Muscle layer of colon (tissue), 2 donors: Measurements from ENCODE around the gene TDP2.
"Not testable (repeated sequence)": the region's sequence is repeated elsewhere in the genome, so short reads cannot be mapped to it uniquely, and the experiment has no call there.

Experiments used
- H3K27ac ChIP-seq: one replicate; pipeline ENCODE4 v1.7.0; 2013; ENCODE audit warnings: low read depth, mild to moderate bottlenecking, low read length, moderate library complexity
- H3K27me3 ChIP-seq, 2 donors: one replicate each; pipeline ENCODE4 v1.7.0; 2013; ENCODE audit warnings: low read length in 2 of 2, mild to moderate bottlenecking in 2 of 2; ENCODE audit not compliant: insufficient read depth in 2 of 2, control insufficient read depth in 1 of 2
- H3K36me3 ChIP-seq: one replicate; pipeline ENCODE4 v1.7.0; 2013; ENCODE audit warnings: mild to moderate bottlenecking, low read length; ENCODE audit not compliant: insufficient read depth
- H3K4me1 ChIP-seq: one replicate; pipeline ENCODE4 v1.7.0; 2013; ENCODE audit warnings: mild to moderate bottlenecking, low read length; ENCODE audit not compliant: insufficient read depth
- H3K4me3 ChIP-seq, 2 donors: one replicate each; pipeline ENCODE4 v1.7.0; 2013; ENCODE audit warnings: low read length in 2 of 2, low read depth in 1 of 2, mild to moderate bottlenecking in 1 of 2, moderate library complexity in 1 of 2
- H3K9ac ChIP-seq: one replicate; pipeline ENCODE4 v1.7.0; 2013; ENCODE audit warnings: low read length
- H3K9me3 ChIP-seq: one replicate; pipeline ENCODE4 v1.7.0; 2013; ENCODE audit warnings: mild to moderate bottlenecking, low read length
- donor health status: abdominal sarcoma.
- donor health status: Adenocarcinoma of cecum.

The TDP2 gene

GRCh38 chr6:24640631-24641030, 26.1 kb downstream of the TDP2 start:
- not testable (repeated sequence) for H3K27me3 ChIP-seq, H3K36me3 ChIP-seq, H3K4me1 ChIP-seq, H3K4me3 ChIP-seq, H3K27ac ChIP-seq, H3K9me3 ChIP-seq, H3K9ac ChIP-seq

- Histone ChIP-seq H3K4me3 (no peak overlapping the region), H3K9me3 (no peaks in the 10 kb centered on the region), H3K36me3 (no peaks in the 10 kb centered on the region), H3K27ac (no peak overlapping the region), H3K27me3 (peaks cover 0 to 4% of the 10 kb centered on the region in 2 donors), H3K4me1 (no peaks in the 10 kb centered on the region), H3K9ac (no peak overlapping the region)
Observed at GRCh38 chr6:24640166-24640565, 26.5 kb downstream of the TDP2 start.

- Histone ChIP-seq H3K4me1 (no peaks in the 10 kb centered on the region), H3K9ac (no peak overlapping the region), H3K9me3 (no peaks in the 10 kb centered on the region), H3K36me3 (no peaks in the 10 kb centered on the region), H3K4me3 (no peak overlapping the region), H3K27me3 (no peaks in the 10 kb centered on the region), H3K27ac (no peak overlapping the region)
Observed at GRCh38 chr6:24636681-24637080, 30.0 kb downstream of the TDP2 start.

- Histone ChIP-seq H3K27me3 (no peaks in the 10 kb centered on the region), H3K27ac (no peak overlapping the region), H3K9ac (no peak overlapping the region), H3K36me3 (no peaks in the 10 kb centered on the region), H3K9me3 (no peaks in the 10 kb centered on the region), H3K4me1 (peaks cover 8% of the 10 kb centered on the region), H3K4me3 (no peak overlapping the region)
Observed at GRCh38 chr6:24632573-24632972, 34.1 kb downstream of the TDP2 start.

GRCh38 chr6:24631671-24632070, 35.0 kb downstream of the TDP2 start:
- Histone ChIP-seq H3K27ac (no peak overlapping the region), H3K4me1 (peaks cover 8% of the 10 kb centered on the region), H3K9me3 (no peaks in the 10 kb centered on the region)

GRCh38 chr6:24630856-24631505, 35.7 kb downstream of the TDP2 start:
- Histone ChIP-seq H3K27me3 (no peaks in the 10 kb centered on the region), H3K4me1 (peaks cover 8% of the 10 kb centered on the region), H3K4me3 (no peak overlapping the region), H3K9me3 (no peaks in the 10 kb centered on the region), H3K9ac (no peak overlapping the region), H3K27ac (no peak overlapping the region), H3K36me3 (no peaks in the 10 kb centered on the region)

More at GRCh38 chr6:24631671-24632070, 35.0 kb downstream of the TDP2 start:
- Histone ChIP-seq H3K9ac (no peak overlapping the region), H3K4me3 (no peak overlapping the region), H3K27me3 (no peaks in the 10 kb centered on the region), H3K36me3 (no peaks in the 10 kb centered on the region)

- Histone ChIP-seq H3K36me3 (no peaks in the 10 kb centered on the region), H3K9ac (no peak overlapping the region), H3K27me3 (no peaks in the 10 kb centered on the region), H3K4me1 (no peaks in the 10 kb centered on the region), H3K27ac (no peak overlapping the region), H3K4me3 (no peak overlapping the region), H3K9me3 (no peaks in the 10 kb centered on the region)
Observed at GRCh38 chr6:24621626-24622289, 44.9 kb downstream of the TDP2 start.

- no peaks in the 10 kb centered on the region for H3K36me3 ChIP-seq
- H3K4me3 ChIP-seq, result no peak overlapping the region
- H3K4me1 ChIP-seq, result no peaks in the 10 kb centered on the region
- H3K9me3 ChIP-seq, result no peaks in the 10 kb centered on the region
- no peak overlapping the region for H3K27ac ChIP-seq
- no peak overlapping the region for H3K9ac ChIP-seq
- H3K27me3 ChIP-seq, result no peaks in the 10 kb centered on the region
Observed at GRCh38 chr6:24620637-24621036, 46.1 kb downstream of the TDP2 start.

- Histone ChIP-seq H3K9ac (no peak overlapping the region), H3K27ac (no peak overlapping the region), H3K9me3 (no peaks in the 10 kb centered on the region), H3K4me3 (no peak overlapping the region), H3K27me3 (no peaks in the 10 kb centered on the region), H3K4me1 (no peaks in the 10 kb centered on the region), H3K36me3 (no peaks in the 10 kb centered on the region)
Observed at GRCh38 chr6:24619661-24620060, 47.0 kb downstream of the TDP2 start.

- no peak overlapping the region for H3K27ac ChIP-seq
- H3K4me1 ChIP-seq, result no peaks in the 10 kb centered on the region
- H3K9me3 ChIP-seq, result no peaks in the 10 kb centered on the region
- no peak overlapping the region for H3K9ac ChIP-seq
- no peak overlapping the region for H3K4me3 ChIP-seq
- H3K36me3 ChIP-seq, result no peaks in the 10 kb centered on the region
- no peaks in the 10 kb centered on the region for H3K27me3 ChIP-seq
Observed at GRCh38 chr6:24614648-24615047, 52.1 kb downstream of the TDP2 start.

GRCh38 chr6:24614043-24614420, 52.7 kb downstream of the TDP2 start:
- no peaks in the 10 kb centered on the region for H3K9me3 ChIP-seq
- H3K4me1 ChIP-seq, result no peaks in the 10 kb centered on the region
- no peak overlapping the region for H3K27ac ChIP-seq
- no peak overlapping the region for H3K9ac ChIP-seq
- H3K4me3 ChIP-seq, result no peak overlapping the region
- no peaks in the 10 kb centered on the region for H3K27me3 ChIP-seq
- no peaks in the 10 kb centered on the region for H3K36me3 ChIP-seq
